Omental fat pad (tissue), 4 donors: ENCODE results near the gene MRGPRG. TPM values are rescaled to one million over a fixed set of nuclear protein-coding genes. Genes with fewer than 3 reads are reported as not detected.

Experiments used
- ATAC-seq: fragments of 150-250 bp; one replicate; pipeline ENCODE4 v1.9.1; 2016; ENCODE audit warnings: mild to moderate bottlenecking, moderate library complexity; ENCODE audit not compliant: low FRiP score
- DNase-seq: peaks from one replicate; pipeline ENCODE4 v3.0.0-alpha.2; 2019; ENCODE audit warnings: low spot score
- CTCF ChIP-seq, 3 donors: fragments of 450-650 bp; IDR thresholded peaks; one replicate each; pipeline ENCODE4 v1.5.1; 2016 to 2017; ENCODE audit warnings: antibody characterized with exemption in 3 of 3, mild to moderate bottlenecking in 3 of 3, moderate library complexity in 2 of 3
- total RNA-seq, 4 donors: library from RNA; depleted of rRNA; stranded (reverse); fragments of >200 nt; gene quantifications; one replicate each; pipeline ENCODE4 v1.1.0, GENCODE V29; 2016

The MRGPRG gene
- total RNA-seq, 4 donors from 2014 or later = not detected

DNA sequence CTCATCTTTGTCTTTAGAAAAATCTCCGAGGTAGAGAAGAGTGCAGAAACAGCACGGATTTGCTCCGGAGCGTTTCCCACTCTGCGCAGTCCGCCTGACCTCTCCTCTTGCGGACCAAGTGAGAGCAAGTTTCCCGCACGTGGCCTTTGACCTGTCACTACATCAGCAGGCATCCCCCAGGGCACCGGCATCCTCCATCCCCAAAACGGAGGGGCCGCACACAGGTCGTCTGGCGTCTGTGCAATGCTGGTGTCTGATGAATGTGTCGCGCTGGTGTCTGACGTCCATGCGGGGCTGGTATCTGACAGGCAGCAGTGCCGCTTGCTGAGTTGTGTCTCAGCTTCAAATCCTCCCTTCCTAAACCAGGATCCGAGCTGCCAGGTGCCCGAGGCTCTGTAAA, 14.3 kb upstream of the MRGPRG start:
- no peak for ATAC-seq
- no peak for DNase-seq
- TF ChIP-seq CTCF (IDR thresholded peaks at IDR 0.05) = no peak

DNA sequence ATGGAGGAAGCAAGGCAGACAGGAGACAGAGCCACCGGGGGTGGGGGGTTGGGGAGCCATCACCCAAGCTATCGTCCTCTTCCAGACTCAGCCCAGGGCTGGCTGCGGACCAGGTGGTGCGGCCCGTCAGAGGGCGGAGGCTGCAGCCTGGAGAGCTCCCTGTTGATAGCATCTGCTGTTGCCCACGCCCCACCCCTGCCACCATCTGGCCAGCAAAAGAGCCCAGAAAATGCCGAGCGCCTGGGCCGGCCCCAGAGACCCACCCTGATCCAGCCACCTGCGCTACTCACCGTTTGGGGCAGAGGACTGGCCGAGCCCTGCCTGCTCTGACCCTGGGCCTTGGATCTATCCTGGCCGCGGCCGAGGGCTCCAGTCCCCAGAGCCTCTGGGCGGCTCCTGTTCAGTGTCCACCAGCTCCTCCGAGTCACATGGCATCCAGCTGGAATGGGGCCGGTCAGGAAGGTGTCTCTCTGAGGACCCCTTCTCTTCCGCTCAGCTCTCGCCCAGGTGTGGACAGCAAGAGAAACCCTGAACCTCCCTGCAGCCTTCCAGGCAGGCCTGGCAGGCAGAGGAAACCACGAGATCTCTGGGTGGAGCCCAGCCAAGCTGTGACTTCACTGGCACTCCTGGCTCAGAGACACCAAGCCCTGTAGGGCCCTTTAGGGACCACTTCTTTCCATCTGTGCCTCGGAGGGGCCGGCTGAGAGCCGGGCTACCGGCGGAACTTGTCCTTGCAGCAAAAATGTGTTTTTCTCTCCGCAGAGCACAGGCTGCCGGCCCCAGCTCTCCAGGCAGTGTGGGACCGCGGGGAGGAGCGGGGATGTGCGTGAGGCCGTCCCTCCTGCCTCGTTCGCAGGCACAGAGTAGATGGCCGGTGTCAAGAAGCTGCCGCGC, 13.5 kb upstream of the MRGPRG start, which contains the start of gene MRGPRE:
MRGPRE (minus strand) TSS at position 567 of the 894 bp plus-strand sequence. CDS start 3,618 bp downstream, outside the sequence.
- TF ChIP-seq CTCF (IDR thresholded peaks at IDR 0.05) = no peak
- DNase-seq = no peak
- ATAC-seq = no peak

DNA sequence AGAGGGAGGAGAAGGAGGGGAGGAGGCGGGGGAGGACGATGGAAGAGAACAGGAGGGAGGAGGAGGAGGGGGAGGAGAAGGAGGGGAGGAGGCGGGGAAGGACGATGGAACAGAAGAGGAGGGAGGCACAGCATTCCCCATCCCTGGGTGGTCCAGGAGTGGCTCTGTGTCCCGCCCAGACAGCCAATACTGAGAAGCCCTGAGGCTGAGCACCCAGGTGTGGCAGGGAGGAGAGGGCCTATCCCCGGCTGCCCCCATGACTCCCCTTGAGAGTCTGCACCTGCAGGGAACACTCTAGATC, 12.9 kb upstream of the MRGPRG start:
- ATAC-seq (no peak), DNase-seq (no peak)
- no peak for TF ChIP-seq CTCF (IDR thresholded peaks at IDR 0.05)

GRCh38 chr11:3230636-3231549, 12.3 kb upstream of the MRGPRG start:
- DNase-seq = no peak

GRCh38 chr11:3229673-3230630, 11.3 kb upstream of the MRGPRG start:
- ATAC-seq (no peak), DNase-seq (no peak)
- TF ChIP-seq CTCF (IDR thresholded peaks at IDR 0.05) = no peak

More at GRCh38 chr11:3230636-3231549, 12.3 kb upstream of the MRGPRG start:
- ATAC-seq = no peak
- TF ChIP-seq CTCF (IDR thresholded peaks at IDR 0.05) = no peak

- DNase-seq = no peak
- TF ChIP-seq CTCF (IDR thresholded peaks at IDR 0.05) = no peak
- ATAC-seq = no peak
Measured at GRCh38 chr11:3228445-3228829, 9.8 kb upstream of the MRGPRG start.
